Prostate gland (tissue), 2 donors: ENCODE results near the gene SMYD3.

Source experiments
- POLR2A ChIP-seq: fragments of 450-650 bp; IDR thresholded peaks from one replicate; pipeline ENCODE4 v1.6.1; 2016; ENCODE audit warnings: antibody characterized with exemption, mild to moderate bottlenecking
- POLR2AphosphoS5 ChIP-seq: sonication (generic); formaldehyde crosslinking; IDR thresholded peaks from one replicate; pipeline ENCODE4 v1.6.1; 2017; ENCODE audit warnings: antibody characterized with exemption
- TF ChIP-seq, protein P1 (sequence below), 4 experiments: fragments of 200-600 bp in 2 of 4; fragments of 450-650 bp in 2 of 4; sonication (generic) in 2 of 4; IDR thresholded peaks; 1 replicate in 3 of 4; 2 replicates in 1 of 4; pipeline ENCODE4 v1.5.1; 2016 to 2019; ENCODE audit warnings: antibody characterized with exemption in 4 of 4, mild to moderate bottlenecking in 2 of 4, moderate library complexity in 2 of 4

- TF ChIP-seq, protein P1, sequence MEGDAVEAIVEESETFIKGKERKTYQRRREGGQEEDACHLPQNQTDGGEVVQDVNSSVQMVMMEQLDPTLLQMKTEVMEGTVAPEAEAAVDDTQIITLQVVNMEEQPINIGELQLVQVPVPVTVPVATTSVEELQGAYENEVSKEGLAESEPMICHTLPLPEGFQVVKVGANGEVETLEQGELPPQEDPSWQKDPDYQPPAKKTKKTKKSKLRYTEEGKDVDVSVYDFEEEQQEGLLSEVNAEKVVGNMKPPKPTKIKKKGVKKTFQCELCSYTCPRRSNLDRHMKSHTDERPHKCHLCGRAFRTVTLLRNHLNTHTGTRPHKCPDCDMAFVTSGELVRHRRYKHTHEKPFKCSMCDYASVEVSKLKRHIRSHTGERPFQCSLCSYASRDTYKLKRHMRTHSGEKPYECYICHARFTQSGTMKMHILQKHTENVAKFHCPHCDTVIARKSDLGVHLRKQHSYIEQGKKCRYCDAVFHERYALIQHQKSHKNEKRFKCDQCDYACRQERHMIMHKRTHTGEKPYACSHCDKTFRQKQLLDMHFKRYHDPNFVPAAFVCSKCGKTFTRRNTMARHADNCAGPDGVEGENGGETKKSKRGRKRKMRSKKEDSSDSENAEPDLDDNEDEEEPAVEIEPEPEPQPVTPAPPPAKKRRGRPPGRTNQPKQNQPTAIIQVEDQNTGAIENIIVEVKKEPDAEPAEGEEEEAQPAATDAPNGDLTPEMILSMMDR (IDR thresholded peaks at IDR 0.05), result no peak
- no peak for TF ChIP-seq POLR2AphosphoS5
- no peak for TF ChIP-seq POLR2A
These were observed 465.7 kb downstream of the SMYD3 start for GRCh38 chr1:246041360-246041759.
